ENCODE measurements around the gene CADPS2.
A peak's percentile ranks its signal among the peaks of the same experiment; 100 is the strongest.

The CADPS2 gene

GRCh38 chr7:122543891-122544290 lies 342.4 kb downstream of the CADPS2 start:
- no peak overlapping the region for H3K4me3 ChIP-seq (ENCODE audit: low read length)
- no peak for TF ChIP-seq CTCF (IDR thresholded peaks at IDR 0.05; ENCODE audit: insufficient read depth, low read depth, low read length, missing control alignments)

GRCh38 chr7:122543166-122543565 lies 343.1 kb downstream of the CADPS2 start:
- no peak for TF ChIP-seq CTCF (IDR thresholded peaks at IDR 0.05; ENCODE audit: insufficient read depth, low read depth, low read length, missing control alignments)
- no peak overlapping the region for H3K4me3 ChIP-seq (ENCODE audit: low read length)
- DNase-seq (ENCODE audit: low read depth) = no peak

More at GRCh38 chr7:122543891-122544290, 342.4 kb downstream of the CADPS2 start:
- DNase-seq (ENCODE audit: low read depth) = no peak

- no peak overlapping the region for H3K4me3 ChIP-seq (ENCODE audit: low read length)
- peak; percentile 67 for DNase-seq (ENCODE audit: low read depth)
- no peak for TF ChIP-seq CTCF (IDR thresholded peaks at IDR 0.05; ENCODE audit: insufficient read depth, low read depth, low read length, missing control alignments)
These were observed 351.2 kb downstream of the CADPS2 start for GRCh38 chr7:122535086-122535485.

GRCh38 chr7:122532406-122533269 lies 353.6 kb downstream of the CADPS2 start:
- TF ChIP-seq CTCF (IDR thresholded peaks at IDR 0.05; ENCODE audit: insufficient read depth, low read depth, low read length, missing control alignments) = peak; percentile 31
- no peak overlapping the region for H3K4me3 ChIP-seq (ENCODE audit: low read length)
- DNase-seq (ENCODE audit: low read depth) = peak; percentile 13

- TF ChIP-seq CTCF (IDR thresholded peaks at IDR 0.05; ENCODE audit: insufficient read depth, low read depth, low read length, missing control alignments) = peak; percentile 36
- no peak overlapping the region for H3K4me3 ChIP-seq (ENCODE audit: low read length)
- DNase-seq (ENCODE audit: low read depth) = peak; percentile 57
These were observed 357.3 kb downstream of the CADPS2 start for GRCh38 chr7:122528879-122529481.

- H3K4me3 ChIP-seq (ENCODE audit: low read length) = no peak overlapping the region
- TF ChIP-seq CTCF (IDR thresholded peaks at IDR 0.05; ENCODE audit: insufficient read depth, low read depth, low read length, missing control alignments) = no peak
- no peak for DNase-seq (ENCODE audit: low read depth)
These were observed 360.9 kb downstream of the CADPS2 start for GRCh38 chr7:122525355-122525754.

Measured in epithelial cell of esophagus (primary cell).